ENCODE measurements around the gene PUS10.

PUS10 gene

GRCh38 chr2:61017556-61018317 is at the start of gene PUS10, which contains the start of gene PEX13:
Gene PUS10, minus strand, starts transcription at chr2:61018255. Its CDS starts 6,365 bp downstream, at chr2:61011890.
Gene PEX13, plus strand, starts transcription at chr2:61017720. Its CDS starts 40 bp downstream, at chr2:61017760.
- POLR2A ChIA-PET, result interaction anchor here (0.5 to 2.1 kb wide), 8 partner anchors 9 to 685 kb away, joined by 3 to 9 read pairs (median 4); partner anchors contain the start of gene PAPOLG
- TF ChIP-seq ELF4 (IDR thresholded peaks at IDR 0.05) (no peak), SUZ12 (IDR thresholded peaks at IDR 0.05) (no peak), HDGF (IDR thresholded peaks at IDR 0.05; ENCODE audit: borderline replicate concordance) (no peak), FOXM1 (IDR thresholded peaks at IDR 0.05; ENCODE audit: borderline replicate concordance) (no peak; the same call in 1 of the 2 replicates), CTBP1 (IDR thresholded peaks at IDR 0.05; ENCODE audit: borderline replicate concordance) (no peak), L3MBTL2 (conservative IDR thresholded peaks at IDR 0.05) (no peak), TARDBP (IDR thresholded peaks at IDR 0.05) (no peak), ARNT (IDR thresholded peaks at IDR 0.05) (no peak), FOXA1 (IDR thresholded peaks at IDR 0.05) (no peak), LEF1 (IDR thresholded peaks at IDR 0.05; ENCODE audit: borderline replicate concordance) (no peak), PKNOX1 (IDR thresholded peaks at IDR 0.05) (no peak), NFRKB (IDR thresholded peaks at IDR 0.05) (no peak)
- DNase-seq (ENCODE audit: extremely low spot score), result peak; percentile 84
- CTCF ChIA-PET, result no interaction called here

GRCh38 chr2:61065714-61066709 is 48.0 kb upstream of the PUS10 start, which contains the start of gene SANBR:
Gene SANBR, plus strand, starts transcription at chr2:61065871. Its CDS starts 4,480 bp downstream, at chr2:61070351.
- ChIA-PET CTCF (no interaction called here), POLR2A (no interaction called here)
- DNase-seq (ENCODE audit: extremely low spot score), result peak; percentile 93
- no peak for TF ChIP-seq TARDBP (IDR thresholded peaks at IDR 0.05)
- peak; percentile 8; the same call in 1 of the 2 replicates for TF ChIP-seq LEF1 (IDR thresholded peaks at IDR 0.05; ENCODE audit: borderline replicate concordance)
- no peak for TF ChIP-seq BHLHE40 (IDR thresholded peaks at IDR 0.05; ENCODE audit: borderline replicate concordance)
- TF ChIP-seq ELF4 (IDR thresholded peaks at IDR 0.05), result no peak
- TF ChIP-seq CTBP1 (IDR thresholded peaks at IDR 0.05; ENCODE audit: borderline replicate concordance), result no peak
- TF ChIP-seq FOXA1 (IDR thresholded peaks at IDR 0.05), result no peak
- TF ChIP-seq FOXM1 (IDR thresholded peaks at IDR 0.05; ENCODE audit: borderline replicate concordance), result peak; percentile 58
- no peak for TF ChIP-seq PKNOX1 (IDR thresholded peaks at IDR 0.05)

GRCh38 chr2:61059382-61059781 is 41.3 kb upstream of the PUS10 start:
- POLR2A ChIA-PET, result no interaction called here
- no peak for TF ChIP-seq CTBP1 (IDR thresholded peaks at IDR 0.05; ENCODE audit: borderline replicate concordance)
- no peak for TF ChIP-seq ARNT (IDR thresholded peaks at IDR 0.05)
- TF ChIP-seq L3MBTL2 (conservative IDR thresholded peaks at IDR 0.05), result no peak
- TF ChIP-seq BHLHE40 (IDR thresholded peaks at IDR 0.05; ENCODE audit: borderline replicate concordance), result no peak
- TF ChIP-seq PKNOX1 (IDR thresholded peaks at IDR 0.05), result no peak
- no peak for TF ChIP-seq SUZ12 (IDR thresholded peaks at IDR 0.05)
- TF ChIP-seq LEF1 (IDR thresholded peaks at IDR 0.05; ENCODE audit: borderline replicate concordance), result no peak
- TF ChIP-seq ZNF384 (IDR thresholded peaks at IDR 0.05), result no peak
- no peak for TF ChIP-seq NFRKB (IDR thresholded peaks at IDR 0.05)
- TF ChIP-seq FOXK2 (IDR thresholded peaks at IDR 0.05), result no peak
- TF ChIP-seq ELF4 (IDR thresholded peaks at IDR 0.05), result no peak
- no peak for TF ChIP-seq FOXA1 (IDR thresholded peaks at IDR 0.05)
- TF ChIP-seq HDGF (IDR thresholded peaks at IDR 0.05; ENCODE audit: borderline replicate concordance), result no peak
- no peak for TF ChIP-seq TARDBP (IDR thresholded peaks at IDR 0.05)
- no peak for TF ChIP-seq FOXM1 (IDR thresholded peaks at IDR 0.05; ENCODE audit: borderline replicate concordance)
- no peak for TF ChIP-seq SP1 (IDR thresholded peaks at IDR 0.05)
- CTCF ChIA-PET, result no interaction called here

GRCh38 chr2:61057562-61057961 is 39.5 kb upstream of the PUS10 start:
- no peak for DNase-seq (ENCODE audit: extremely low spot score)
- ChIA-PET POLR2A (no interaction called here), CTCF (interaction anchor here (0.6 kb wide), 1 partner anchor 34 kb away, joined by 5 read pairs; no protein-coding TSS in a partner anchor)
- no peak for TF ChIP-seq LEF1 (IDR thresholded peaks at IDR 0.05; ENCODE audit: borderline replicate concordance)
- TF ChIP-seq PKNOX1 (IDR thresholded peaks at IDR 0.05), result no peak
- TF ChIP-seq FOXA1 (IDR thresholded peaks at IDR 0.05), result no peak
- no peak for TF ChIP-seq SUZ12 (IDR thresholded peaks at IDR 0.05)
- TF ChIP-seq FOXM1 (IDR thresholded peaks at IDR 0.05; ENCODE audit: borderline replicate concordance), result no peak
- no peak for TF ChIP-seq ELF4 (IDR thresholded peaks at IDR 0.05)

More at GRCh38 chr2:61059382-61059781, 41.3 kb upstream of the PUS10 start:
- DNase-seq (ENCODE audit: extremely low spot score), result no peak

GRCh38 chr2:61055557-61055956 is 37.5 kb upstream of the PUS10 start:
- ChIA-PET CTCF (no interaction called here), POLR2A (no interaction called here)
- no peak for TF ChIP-seq FOXK2 (IDR thresholded peaks at IDR 0.05)
- no peak for DNase-seq (ENCODE audit: extremely low spot score)

Measured in HEK293T (cell line).